Natural killer cell (primary cell): ENCODE measurements around the gene GALNT9. TPM values are rescaled to one million over a fixed set of nuclear protein-coding genes. Genes with fewer than 3 reads are reported as not detected.

Experiments used
- ATAC-seq, 3 donors: fragments of 150-1000 bp in 2 of 3; fragments of 200-7000 bp in 1 of 3; cut with Tn5 transposase; 1 replicate in 1 of 3; 2 replicates in 2 of 3; pipeline ENCODE4 v1.10.0; 2021; ENCODE audit warnings: mild to moderate bottlenecking in 2 of 3, moderate library complexity in 2 of 3
- DNase-seq, 2 donors: peaks; one replicate each; pipeline versions ENCODE4 v3.0.0 to v3.0.0-alpha.2; 2013 to 2021; ENCODE audit warnings: mixed read lengths in 1 of 2
- H3K27ac ChIP-seq: one replicate; pipeline ENCODE4 v1.5.1; 2013; ENCODE audit warnings: mild to moderate bottlenecking, low read length
- H3K27me3 ChIP-seq: one replicate; pipeline ENCODE4 v1.6.1; 2013; ENCODE audit warnings: low read length; ENCODE audit not compliant: control insufficient read depth, insufficient read depth
- H3K36me3 ChIP-seq: one replicate; pipeline ENCODE4 v1.6.1; 2013; ENCODE audit warnings: low read length; ENCODE audit not compliant: control insufficient read depth, insufficient read depth
- H3K4me1 ChIP-seq: one replicate; pipeline ENCODE4 v1.6.1; 2013; ENCODE audit warnings: low read length; ENCODE audit not compliant: control insufficient read depth, insufficient read depth
- H3K4me3 ChIP-seq: one replicate; pipeline ENCODE4 v1.5.1; 2013; ENCODE audit warnings: low read length
- H3K9me3 ChIP-seq: one replicate; pipeline ENCODE4 v1.6.1; 2013; ENCODE audit warnings: low read length; ENCODE audit not compliant: control insufficient read depth, insufficient read depth
- H3K27ac Mint-ChIP-seq, 2 donors: one replicate each; pipeline ENCODE4 v1.8.0; 2022; ENCODE audit warnings: mild to moderate bottlenecking in 2 of 2, mixed read lengths in 2 of 2, moderate library complexity in 1 of 2
- H3K27me3 Mint-ChIP-seq, 2 donors: one replicate each; pipeline ENCODE4 v1.8.0; 2022; ENCODE audit warnings: low read depth in 2 of 2, mixed read lengths in 2 of 2
- H3K36me3 Mint-ChIP-seq: one replicate; pipeline ENCODE4 v1.8.0; 2022; ENCODE audit warnings: mixed read lengths
- H3K4me1 Mint-ChIP-seq, 2 donors: one replicate each; pipeline ENCODE4 v1.8.0; 2022; ENCODE audit warnings: mixed read lengths in 2 of 2
- H3K4me3 Mint-ChIP-seq: one replicate; pipeline ENCODE4 v1.8.0; 2022; ENCODE audit warnings: mild to moderate bottlenecking, moderate library complexity, mixed read lengths
- H3K9me3 Mint-ChIP-seq, 2 donors: one replicate each; pipeline ENCODE4 v1.8.0; 2022; ENCODE audit warnings: mixed read lengths in 2 of 2
- CTCF ChIP-seq: fragments of 200-600 bp; IDR thresholded peaks from one replicate; pipeline ENCODE4 v1.8.0; 2022; ENCODE audit warnings: antibody characterized with exemption
- WGBS: methylation state at CpG from one replicate; pipeline ENCODE4 v1.1.7; 2013; ENCODE audit warnings: missing lambda C conversion rate; ENCODE audit not compliant: insufficient coverage; 5-methylcytosine and 5-hydroxymethylcytosine counted together
- intact Hi-C: fragments of 100-400 bp; cut with micrococcal nuclease; formaldehyde crosslinking; loops from one replicate; pipeline ENCODE4 v1.14.2; 2022
- total RNA-seq, 4 donors: library from RNA; stranded (reverse); fragments of 120-200 nt in 1 of 4; gene quantifications; one replicate each; pipeline versions ENCODE4 v1.2.3 to v1.2.4, GENCODE V29; 2013 to 2022

The GALNT9 gene
- total RNA-seq, 3 donors from 2014 or later (not counting 1 experiment from before 2014, with no cell fraction given) = not detected

- no peak overlapping the region for H3K27ac Mint-ChIP-seq
- WGBS = 83% methylated on average over 24 of the region's 24 CpGs
- intact Hi-C loops = no loop called here
- Histone ChIP-seq H3K27me3 (no peaks in the 10 kb centered on the region), H3K4me1 (no peaks in the 10 kb centered on the region), H3K4me3 (no peak overlapping the region), H3K9me3 (no peaks in the 10 kb centered on the region), H3K27ac (no peak overlapping the region), H3K36me3 (no peaks in the 10 kb centered on the region)
- H3K4me3 Mint-ChIP-seq = no peak overlapping the region
- ATAC-seq = no peak
- H3K4me1 Mint-ChIP-seq = no peaks in the 10 kb centered on the region
- H3K27me3 Mint-ChIP-seq = peaks cover 0 to 2% of the 10 kb centered on the region in 2 donors
- no peaks in the 10 kb centered on the region for H3K9me3 Mint-ChIP-seq
- TF ChIP-seq CTCF = no peak
- no peaks in the 10 kb centered on the region for H3K36me3 Mint-ChIP-seq
- DNase-seq = no peak
These were observed 22.5 kb upstream of the GALNT9 start for GRCh38 chr12:132351751-132352495.

GRCh38 chr12:132349501-132350131 lies 20.2 kb upstream of the GALNT9 start:
- DNase-seq (no peak), ATAC-seq (no peak)
- Histone ChIP-seq H3K9me3 (no peaks in the 10 kb centered on the region), H3K4me3 (no peak overlapping the region), H3K36me3 (no peaks in the 10 kb centered on the region), H3K4me1 (no peaks in the 10 kb centered on the region), H3K27ac (no peak overlapping the region), H3K27me3 (no peaks in the 10 kb centered on the region)
- intact Hi-C loops = no loop called here
- H3K27ac Mint-ChIP-seq = no peak overlapping the region
- WGBS = 61% methylated on average over 1 of the region's 1 CpG
- TF ChIP-seq CTCF = no peak
- H3K4me1 Mint-ChIP-seq = no peaks in the 10 kb centered on the region
- H3K27me3 Mint-ChIP-seq = peaks cover 0 to 5% of the 10 kb centered on the region in 2 donors
- H3K9me3 Mint-ChIP-seq = no peaks in the 10 kb centered on the region
- no peaks in the 10 kb centered on the region for H3K36me3 Mint-ChIP-seq
- no peak overlapping the region for H3K4me3 Mint-ChIP-seq

DNA sequence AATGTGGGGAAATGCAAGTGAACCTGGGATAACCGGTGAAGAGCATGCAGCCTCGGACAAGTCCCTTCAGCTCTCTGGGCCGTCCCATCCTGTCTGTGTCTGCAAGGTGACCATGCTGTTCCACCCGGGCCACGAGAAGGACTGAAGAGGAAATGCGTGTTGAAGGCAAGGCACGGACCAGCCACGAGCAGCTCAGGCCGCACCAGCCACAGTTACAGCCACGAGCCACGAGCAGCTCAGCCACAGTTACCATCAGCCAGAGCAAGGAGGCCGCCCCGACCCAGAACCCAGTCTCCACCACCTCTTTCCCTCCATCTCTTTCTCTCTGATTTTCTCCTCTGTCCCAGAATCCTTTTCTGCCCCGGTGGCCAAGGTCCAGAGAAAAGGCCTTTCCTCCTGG lies 18.8 kb upstream of the GALNT9 start:
- 83% methylated on average over 14 of the region's 14 CpGs for WGBS

More for the DNA sequence above, 18.8 kb upstream of the GALNT9 start:
- Mint-ChIP-seq H3K27me3 (peaks cover 0 to 4% of the 10 kb centered on the region in 2 donors), H3K4me3 (no peak overlapping the region), H3K4me1 (peaks cover 0 to 7% of the 10 kb centered on the region in 2 donors), H3K27ac (no peak overlapping the region), H3K36me3 (no peaks in the 10 kb centered on the region), H3K9me3 (no peaks in the 10 kb centered on the region)
- no peak for TF ChIP-seq CTCF
- Histone ChIP-seq H3K27me3 (no peaks in the 10 kb centered on the region), H3K4me3 (no peak overlapping the region), H3K9me3 (no peaks in the 10 kb centered on the region), H3K27ac (no peak overlapping the region), H3K36me3 (no peaks in the 10 kb centered on the region), H3K4me1 (peaks cover 4% of the 10 kb centered on the region)
- intact Hi-C loops = no loop called here
- no peak for DNase-seq
- no peak for ATAC-seq
